ENCODE data around the gene CDC25B.

The CDC25B gene

DNA sequence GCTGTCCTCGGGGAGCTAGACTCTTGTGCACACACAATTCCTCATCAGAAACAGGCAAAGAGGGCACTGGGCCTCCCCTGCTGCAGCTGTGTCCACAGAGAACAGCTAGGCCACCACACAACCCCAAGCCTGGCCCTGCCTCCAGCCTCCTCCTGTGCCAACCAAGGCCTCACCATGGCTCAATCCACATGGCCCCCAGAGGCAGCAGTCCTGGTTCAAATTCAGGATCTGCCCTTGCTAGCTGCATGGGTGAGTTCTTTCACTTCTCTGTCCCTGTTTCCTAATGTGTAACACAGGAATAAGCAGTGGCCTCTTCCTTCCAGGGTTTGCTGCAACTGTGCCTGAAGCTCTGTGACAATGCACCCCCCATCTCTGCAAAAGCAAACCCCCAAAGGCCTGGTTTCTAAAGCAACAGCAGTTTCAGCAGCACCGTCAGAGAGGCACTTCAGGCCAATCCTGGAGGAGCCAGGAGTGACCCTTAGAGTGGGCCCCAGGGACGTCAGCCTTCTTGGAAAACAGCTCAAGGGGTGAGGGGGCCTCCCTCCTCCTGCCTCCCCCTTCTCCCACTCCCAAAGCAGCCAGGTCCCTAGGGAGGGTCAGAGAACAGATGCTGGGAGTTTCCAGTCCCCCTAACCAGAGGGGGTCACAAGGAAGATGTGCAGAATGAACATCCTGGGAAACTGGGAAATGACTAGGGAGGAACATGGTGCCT, 30.8 kb upstream of the CDC25B start:
- DNase-seq: no peak

- DNase-seq: no peak
Observed at GRCh38 chr20:3766422-3767109, 29.5 kb upstream of the CDC25B start.

DNA sequence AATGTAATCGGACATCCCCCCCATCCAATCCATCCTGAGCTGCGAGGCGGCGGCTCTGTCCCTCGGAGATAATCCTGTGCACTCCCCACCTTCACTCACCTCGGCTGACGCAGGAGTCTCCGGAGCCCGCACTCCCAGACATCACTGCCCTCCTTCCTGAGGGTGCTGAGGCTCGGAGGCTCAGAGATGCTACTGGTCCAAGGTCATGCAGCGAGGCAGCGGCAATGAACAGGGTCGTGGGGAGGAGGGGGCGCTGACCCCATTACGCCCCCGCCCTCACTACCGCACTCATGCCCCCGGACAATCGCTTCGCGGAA, 29.0 kb upstream of the CDC25B start:
- DNase-seq: no peak

DNA sequence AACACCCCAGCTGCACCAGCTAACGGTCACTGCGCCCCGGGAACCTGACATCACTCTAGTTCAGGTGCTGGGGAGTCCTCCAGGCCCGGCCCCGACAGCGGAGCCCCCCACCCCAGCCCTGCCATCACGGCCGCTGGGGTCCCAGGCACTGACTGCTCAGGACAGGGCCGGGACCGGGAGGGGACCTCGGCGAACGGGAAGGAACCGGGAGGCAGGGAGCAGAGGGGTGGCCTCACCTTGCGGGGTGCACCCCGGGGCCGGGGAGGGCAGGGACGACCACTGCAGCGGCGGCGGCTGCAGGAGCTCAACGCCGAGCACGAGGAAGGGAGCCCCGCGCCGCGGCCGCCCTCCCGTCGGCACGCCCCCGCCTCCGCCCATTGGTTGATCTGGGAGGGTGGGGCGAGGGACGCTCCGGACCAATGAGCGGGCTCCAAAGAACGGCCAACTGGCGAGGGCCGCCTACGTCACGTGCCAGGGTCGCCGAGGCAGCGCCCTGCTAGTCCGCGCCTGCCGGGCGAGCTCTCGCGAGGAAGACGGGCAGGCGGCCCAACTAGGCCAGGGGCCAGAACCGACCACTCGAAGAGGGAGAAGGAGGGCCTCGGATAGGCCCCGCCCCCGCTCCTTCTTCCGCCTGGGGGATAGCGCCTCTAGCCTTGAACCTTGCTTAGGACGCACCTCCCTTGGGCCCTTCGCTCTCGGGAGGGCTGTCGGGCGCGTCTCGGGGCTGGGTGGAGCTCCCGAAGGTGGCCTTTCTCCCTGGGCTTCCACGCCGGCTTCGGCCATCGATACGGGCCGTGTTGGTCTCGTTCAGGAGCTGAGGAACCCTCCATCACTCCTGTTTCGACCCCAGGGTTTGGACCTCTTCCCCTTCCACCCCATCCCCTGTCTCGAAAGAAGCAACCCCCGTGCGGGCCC, 28.4 kb upstream of the CDC25B start, which contains the start of gene ADISSP:
ADISSP (minus strand) TSS at position 327 of the 915 bp plus-strand sequence. CDS start 7,653 bp downstream, outside the sequence.
- DNase-seq: peak; percentile 94

GRCh38 chr20:3768342-3769130, 27.6 kb upstream of the CDC25B start:
- peak; percentile 79 for DNase-seq

DNA sequence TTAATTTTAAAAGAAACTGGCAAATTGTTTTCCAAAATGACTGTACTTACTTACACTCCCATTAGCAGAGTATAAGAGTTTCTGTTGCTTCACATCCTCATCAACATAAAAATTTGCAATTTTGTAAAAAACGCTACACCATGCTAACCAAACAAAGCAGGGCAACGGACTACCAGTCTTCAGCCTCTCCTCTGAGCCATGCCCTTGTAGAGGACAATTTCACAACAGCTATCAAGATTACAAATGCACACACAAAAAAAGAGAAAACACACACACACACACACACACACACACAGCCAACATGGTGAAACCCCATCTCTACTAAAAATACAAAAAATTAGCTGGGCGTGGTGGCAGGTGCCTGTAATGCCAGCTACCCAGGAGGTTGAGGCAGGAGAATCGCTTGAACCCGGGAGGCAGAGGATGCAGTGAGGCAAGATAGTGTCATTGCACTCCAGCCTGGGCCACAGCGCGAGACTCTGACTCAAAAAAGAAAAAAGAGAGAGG, 24.5 kb upstream of the CDC25B start:
- no peak for DNase-seq

- no peak for DNase-seq
Observed at GRCh38 chr20:3775457-3776108, 20.5 kb upstream of the CDC25B start.

DNA sequence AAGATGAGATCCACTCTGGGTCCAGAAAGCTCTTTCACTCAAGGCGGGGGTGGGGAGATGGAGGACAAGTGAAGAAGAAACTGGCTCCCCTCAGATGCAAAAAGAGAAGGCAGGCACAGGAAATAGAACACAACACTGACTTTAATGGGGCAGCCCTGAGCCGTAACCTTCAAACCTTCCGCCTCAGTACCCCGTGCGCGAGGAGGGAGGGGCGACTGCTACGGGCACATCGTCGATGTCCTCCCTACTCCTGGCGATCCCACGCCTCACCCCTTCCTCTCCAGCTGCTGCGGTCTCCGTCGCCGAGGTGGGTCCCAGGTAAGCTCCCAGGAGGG, 18.8 kb upstream of the CDC25B start:
- DNase-seq: no peak

DNA sequence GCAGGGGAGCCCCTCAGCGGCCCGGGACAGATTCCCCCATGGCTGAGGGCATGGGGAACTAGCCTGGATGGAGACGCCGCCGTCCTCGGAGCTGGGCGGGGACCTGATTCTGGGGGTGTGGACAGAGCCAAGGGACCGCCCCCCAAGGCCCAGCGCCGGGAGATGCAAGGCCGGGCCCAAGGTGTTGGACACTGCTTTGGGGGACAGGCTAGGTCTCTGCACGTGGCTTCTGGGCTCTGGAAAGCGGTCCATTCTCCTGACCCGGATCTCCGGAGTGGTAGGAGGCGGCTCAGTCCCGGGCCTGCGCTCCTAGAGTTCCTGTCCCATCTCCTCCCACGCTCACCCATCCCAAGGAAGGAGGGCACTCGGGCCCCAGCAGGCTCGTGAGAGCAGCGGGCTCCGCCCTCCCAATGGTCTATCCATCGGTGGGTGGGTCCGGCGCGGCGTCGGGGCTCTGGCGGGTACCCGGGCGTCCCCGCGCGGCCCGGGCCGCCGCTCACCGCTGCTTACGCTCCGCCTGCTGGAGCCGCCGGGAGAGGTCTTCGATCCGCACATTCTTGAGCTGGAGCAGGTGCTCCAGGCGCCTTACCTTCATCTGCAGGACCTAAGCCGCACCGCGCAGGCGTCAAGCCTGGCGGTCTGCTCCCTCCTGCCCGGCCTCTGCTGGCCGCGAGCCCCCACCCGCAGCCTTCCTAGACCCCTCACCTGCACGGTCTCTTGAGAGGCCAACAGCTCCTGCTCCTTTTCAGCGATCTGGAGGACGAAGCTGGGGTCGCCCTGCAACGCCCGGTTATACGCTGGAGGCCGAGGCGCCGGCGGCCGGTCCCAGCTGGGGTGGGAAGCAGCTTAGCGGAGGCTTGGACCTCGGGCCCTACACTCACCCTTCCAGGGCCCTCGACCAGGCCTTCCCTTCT, 18.1 kb upstream of the CDC25B start:
- peak; percentile 44 for DNase-seq

GRCh38 chr20:3778976-3779375, 17.1 kb upstream of the CDC25B start:
- no peak for DNase-seq

DNA sequence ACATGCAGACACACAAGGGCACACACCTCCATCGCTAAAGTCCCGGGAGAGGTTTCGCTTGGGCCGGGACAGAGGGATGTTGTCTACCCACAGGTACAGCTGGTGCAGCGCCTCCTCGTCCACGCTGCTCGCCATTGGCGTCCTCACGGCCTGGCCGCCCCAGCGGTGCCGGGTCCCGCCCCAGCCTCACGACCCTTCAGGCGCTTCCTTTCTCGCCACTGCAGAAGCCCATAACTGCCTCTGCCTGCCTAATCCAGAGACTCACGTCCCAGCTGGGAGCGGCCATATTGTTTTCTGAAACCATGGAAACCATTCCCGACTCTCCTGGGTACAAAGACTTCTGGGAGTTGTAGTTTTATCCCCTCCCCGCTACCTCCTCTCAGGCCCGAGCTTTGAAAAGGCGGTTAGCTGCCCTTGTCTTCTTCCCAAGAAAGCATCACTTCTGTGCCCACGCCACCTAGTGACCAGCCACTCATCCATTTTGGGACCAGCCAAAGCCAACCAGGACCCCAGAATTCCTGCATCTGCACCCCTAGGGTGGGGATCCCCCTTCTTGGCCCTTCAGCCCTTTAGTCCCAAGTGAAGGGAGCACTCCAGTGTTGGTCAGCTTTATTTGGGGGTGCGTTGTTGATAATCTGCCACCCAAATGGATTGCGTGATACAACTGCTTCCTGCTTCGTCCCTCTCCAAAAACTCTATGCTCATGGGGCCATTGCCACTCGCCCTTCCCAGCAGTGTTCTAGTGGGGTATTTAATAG, 14.8 kb upstream of the CDC25B start, which contains the start of gene SPEF1:
SPEF1 (minus strand) TSS at position 296 of the 758 bp plus-strand sequence; CDS start at position 135, 161 bp downstream.
- no peak for DNase-seq

- DNase-seq: no peak
Observed at GRCh38 chr20:3782597-3782996, 13.5 kb upstream of the CDC25B start.

DNA sequence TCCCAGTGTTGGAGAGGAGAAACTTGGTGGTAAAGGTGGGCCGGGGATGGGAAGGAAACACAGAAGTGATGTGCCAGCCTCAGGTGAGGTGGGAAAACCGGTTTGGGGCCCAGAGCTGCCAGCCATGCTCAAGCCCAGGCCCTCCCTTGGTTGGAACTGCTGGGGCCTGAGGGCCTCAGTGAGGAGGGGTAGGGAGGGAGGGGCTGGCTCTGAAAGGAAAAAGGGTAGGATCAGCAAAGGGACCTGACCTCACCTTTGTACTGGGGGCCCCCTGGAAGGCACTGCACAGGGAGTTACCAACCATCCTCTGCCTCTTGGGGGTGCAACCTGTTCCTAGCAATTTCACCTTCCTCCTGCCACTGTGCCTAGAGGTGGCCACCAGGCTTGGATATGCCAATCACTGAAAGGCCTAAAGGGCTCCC, 13.0 kb upstream of the CDC25B start:
- DNase-seq: no peak

GRCh38 chr20:3783511-3784195, 12.5 kb upstream of the CDC25B start:
- DNase-seq: no peak

GRCh38 chr20:3784216-3784853, 11.8 kb upstream of the CDC25B start:
- DNase-seq: no peak

- DNase-seq: no peak
Observed at GRCh38 chr20:3784863-3785239, 11.3 kb upstream of the CDC25B start.

GRCh38 chr20:3785240-3786125, 10.6 kb upstream of the CDC25B start:
- DNase-seq: no peak

GRCh38 chr20:3786126-3786484, 10.0 kb upstream of the CDC25B start:
- DNase-seq: no peak
